Non-pigmented ciliary epithelial cell (primary cell): Measurements from ENCODE around the gene TANGO6.

Source experiments
- DNase-seq: peaks from one replicate; pipeline ENCODE4 v3.0.0-alpha.2; 2010; ENCODE audit warnings: low read depth

TANGO6 gene

DNA sequence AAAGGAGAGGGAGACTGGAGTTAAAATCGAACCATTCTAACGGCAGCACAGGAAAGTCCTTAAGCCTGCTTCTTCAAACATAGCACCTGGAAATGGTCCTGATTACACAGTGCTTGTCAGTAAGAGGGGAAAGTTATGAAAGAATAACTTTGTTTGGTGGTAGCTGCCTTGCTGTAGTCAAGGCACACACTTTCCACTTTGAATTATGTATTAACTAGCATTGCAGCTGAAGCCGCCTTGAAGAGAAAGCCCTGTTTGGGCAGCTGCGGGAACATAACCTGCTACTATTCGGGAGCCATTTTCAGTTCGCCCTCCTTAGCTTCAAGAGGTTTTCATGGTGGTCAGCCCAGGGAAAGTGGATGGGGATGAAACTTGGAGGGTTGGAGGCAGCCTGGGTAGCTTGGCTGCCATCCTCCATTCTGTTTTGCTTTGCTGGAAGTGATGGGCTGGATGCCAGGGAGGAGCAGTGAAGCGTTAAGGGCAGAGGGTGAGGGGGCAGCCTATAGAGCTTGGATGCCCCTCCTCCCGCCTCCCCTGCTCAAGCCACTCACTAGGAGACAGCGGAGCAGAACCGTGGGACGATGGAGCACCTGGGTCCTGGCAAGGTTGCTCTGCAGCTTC is 256.9 kb downstream of the TANGO6 start:
- DNase-seq: no peak

DNA sequence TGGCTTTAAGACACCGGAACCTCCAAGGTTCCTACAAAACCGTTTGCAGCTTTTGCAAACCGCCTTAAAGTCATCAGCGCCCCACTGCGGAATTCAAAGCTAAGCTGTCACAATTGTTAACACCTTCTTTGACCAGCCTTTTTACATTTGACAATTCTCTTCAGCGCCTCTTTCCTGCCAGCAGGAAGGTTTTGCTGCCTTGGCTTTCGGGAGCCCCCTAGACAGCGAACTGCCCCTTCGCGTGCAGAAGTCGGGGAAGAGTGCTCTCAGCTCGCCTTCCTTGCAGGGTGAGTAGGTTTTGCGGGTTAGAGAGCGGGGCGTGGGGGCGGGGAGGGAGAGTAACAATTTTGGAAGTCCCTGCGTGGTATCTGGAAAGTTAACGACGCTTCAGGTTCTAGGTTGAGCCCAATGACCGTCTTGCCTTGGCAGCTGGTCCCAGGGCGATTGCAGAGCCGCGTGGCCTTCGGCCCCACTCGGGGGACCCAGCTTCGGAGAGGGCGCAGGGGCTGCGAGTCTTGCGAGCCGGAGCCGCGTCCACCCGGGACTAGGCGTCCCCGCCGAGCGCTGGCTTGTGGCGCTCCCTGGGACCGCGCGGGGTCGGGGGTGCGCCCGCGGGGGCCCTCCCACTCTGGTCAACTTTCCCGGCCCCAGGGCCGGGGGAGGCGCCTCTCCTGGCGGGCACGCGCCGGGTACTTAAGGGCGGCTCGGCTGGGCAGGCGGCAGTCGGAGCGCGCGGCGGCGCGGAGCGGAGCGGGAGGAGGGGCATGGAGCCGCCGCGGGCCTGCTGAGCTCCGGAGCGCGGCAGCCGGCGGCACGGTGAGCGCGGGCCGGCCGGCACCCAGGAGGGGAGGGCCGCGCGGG is 262.4 kb downstream of the TANGO6 start, which contains the start of gene HAS3:
Gene HAS3, plus strand, starts transcription at position 153 of the 861 bp plus-strand sequence. CDS start 3,743 bp downstream, outside the sequence.
- DNase-seq: no peak

DNA sequence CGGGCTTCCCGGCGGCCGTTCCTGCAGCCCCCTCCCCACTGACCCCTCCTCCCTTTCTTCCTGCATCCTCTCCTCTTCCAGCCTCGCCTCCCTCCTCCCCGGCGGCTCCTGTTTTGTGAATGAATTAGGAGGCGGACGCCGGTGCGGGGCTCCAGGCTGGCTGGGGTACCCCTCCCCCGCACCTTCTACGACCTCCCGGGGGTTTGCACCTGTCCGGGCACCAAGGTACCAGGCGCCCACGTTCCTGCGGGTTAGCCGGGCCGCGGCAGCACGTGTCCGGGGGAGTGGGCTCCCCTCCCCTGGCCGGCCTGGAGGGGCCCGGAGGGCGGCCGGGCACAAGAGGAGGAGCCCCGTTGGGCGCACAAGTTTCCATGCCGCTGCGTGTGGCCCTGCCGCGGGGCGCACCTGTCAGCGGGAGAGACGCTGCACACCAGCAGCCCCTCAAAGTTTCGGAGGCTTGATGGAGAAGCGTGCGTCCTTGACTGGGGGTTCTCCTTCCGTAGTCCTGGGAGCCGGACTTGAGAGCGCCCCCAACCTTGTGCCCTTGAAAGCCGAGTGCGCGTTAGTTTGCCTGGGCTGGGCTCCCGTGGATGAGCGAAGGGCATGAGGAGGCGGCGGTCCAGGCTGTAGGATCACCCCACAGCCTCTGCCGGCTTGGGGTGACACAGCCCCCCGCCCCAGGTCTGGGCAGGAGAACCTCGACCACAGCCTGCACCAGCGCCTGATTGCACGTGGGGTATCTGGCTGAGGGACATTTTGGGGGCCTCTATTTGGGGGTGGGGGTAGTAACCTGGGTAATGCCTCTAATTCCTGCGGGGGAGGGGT is 263.4 kb downstream of the TANGO6 start:
- no peak for DNase-seq

DNA sequence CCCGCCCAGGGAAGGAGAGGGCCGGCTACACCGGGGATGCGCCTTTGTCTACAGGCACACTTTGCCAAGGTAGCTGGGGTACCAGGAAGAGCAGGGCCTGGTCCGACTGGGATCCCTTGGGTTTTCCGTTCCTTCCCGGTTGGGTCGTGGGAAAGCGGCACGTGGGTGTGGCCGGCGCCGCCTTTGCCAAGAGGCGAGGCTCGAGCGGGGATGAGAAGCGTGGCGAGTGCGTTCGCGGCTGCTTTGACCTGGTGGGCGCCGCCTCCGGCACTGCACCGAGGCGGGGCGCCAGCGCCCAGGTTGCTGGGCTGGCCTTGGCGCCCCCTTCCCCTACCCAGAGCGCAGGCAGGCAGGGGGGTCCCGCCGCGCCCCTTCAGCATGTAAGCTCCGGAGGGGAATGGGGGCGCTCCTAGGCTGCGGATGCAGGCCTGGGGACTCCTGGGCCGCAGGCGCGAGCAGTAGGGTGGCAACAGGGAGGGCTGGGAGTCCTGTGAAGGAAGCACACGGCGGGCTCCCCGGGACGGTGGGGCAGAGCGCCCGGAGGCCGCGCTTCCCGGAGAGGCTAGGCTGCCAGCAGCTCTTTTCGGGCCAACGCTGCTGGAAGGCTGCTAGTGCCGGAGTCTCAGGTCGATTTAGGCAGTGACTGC is 264.1 kb downstream of the TANGO6 start:
- no peak for DNase-seq

DNA sequence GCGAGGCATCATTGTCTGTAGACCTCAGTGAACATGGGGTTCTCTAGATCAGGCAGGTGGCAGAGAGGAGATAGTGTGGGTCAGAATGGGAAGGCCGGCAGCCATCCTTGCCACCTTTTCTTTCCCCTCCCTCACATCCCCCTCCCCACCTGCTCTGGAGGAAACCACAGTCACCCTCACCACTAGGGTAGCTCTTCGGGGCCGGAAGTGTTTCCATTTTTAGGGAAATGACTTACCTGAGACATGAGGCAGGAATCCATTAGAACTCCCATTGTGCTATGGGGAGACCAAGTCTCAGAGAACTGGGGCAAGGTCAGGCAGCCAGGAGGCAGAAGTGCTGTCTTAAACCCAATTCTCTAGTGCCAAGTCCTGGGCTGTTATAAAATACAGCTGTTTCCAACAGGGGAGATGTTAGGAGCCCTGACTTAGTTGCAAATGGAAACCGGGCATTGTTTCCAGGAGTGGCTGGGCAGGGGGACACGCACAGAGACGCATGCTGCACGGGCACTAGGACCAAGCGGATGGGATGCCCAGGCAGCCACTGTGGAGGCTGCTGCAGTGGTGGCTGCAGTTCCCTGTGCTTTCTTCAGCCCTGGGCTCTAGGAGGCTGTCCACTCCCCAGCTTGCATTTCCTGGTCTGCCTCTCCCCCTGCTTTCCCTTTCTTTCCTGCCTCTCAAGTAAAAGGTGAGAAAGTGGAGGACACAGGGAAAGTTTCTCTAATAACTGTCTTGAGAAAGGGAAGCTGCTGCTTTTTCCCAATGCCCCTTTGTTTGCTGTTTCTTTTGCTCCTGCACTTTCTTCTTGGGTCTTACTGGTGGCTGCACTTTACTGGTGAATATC is 265.0 kb downstream of the TANGO6 start:
- DNase-seq: no peak

DNA sequence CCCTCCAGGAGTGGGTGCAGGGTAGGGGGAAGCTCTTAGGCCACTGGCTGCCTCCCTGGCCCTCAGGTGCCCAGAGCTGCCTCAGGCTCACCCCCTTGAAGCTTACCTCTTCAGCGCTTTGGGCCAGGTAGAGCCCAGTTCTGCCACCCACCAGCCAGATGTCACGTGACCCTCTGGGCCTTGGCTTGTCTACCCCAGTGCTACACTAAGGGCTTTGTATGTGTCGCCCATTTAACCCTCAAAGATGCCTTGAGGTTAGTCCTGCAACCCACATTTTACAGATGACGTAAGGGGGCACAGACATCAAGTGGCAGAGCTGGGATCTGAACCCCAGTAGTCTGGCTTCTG is 265.5 kb downstream of the TANGO6 start:
- DNase-seq: no peak

DNA sequence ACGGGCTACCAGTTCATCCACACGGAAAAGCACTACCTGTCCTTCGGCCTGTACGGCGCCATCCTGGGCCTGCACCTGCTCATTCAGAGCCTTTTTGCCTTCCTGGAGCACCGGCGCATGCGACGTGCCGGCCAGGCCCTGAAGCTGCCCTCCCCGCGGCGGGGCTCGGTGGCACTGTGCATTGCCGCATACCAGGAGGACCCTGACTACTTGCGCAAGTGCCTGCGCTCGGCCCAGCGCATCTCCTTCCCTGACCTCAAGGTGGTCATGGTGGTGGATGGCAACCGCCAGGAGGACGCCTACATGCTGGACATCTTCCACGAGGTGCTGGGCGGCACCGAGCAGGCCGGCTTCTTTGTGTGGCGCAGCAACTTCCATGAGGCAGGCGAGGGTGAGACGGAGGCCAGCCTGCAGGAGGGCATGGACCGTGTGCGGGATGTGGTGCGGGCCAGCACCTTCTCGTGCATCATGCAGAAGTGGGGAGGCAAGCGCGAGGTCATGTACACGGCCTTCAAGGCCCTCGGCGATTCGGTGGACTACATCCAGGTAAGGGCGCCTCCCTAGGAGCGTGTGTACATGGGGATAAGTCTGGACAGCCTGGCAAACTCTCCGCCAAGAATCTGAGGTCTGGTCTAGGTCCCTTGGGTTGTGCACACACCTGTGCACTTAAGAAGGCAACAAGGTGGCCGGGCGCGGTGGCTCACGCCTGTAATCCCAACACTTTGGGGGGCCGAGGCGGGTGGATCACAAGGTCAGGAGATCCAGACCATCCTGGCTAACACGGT is 266.3 kb downstream of the TANGO6 start:
- no peak for DNase-seq

DNA sequence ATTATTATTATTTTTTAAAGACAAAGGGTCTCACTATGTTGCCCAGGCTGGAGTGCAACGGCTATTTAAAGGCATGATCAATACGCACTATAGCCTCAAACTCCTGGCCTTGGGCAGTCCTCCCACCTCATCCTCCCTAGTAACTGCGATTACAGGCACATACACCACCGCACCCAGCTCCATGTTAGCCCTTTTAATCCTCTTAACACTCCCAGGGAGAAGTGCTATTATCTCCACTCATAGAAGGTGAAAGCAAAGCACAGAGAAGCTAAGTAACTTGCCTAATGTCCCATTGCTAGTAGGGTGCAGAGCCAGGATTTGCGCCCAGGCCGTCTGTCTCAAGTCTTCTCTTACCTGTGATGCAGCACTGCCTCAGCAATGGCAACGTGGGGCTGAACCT is 267.1 kb downstream of the TANGO6 start:
- no peak for DNase-seq

DNA sequence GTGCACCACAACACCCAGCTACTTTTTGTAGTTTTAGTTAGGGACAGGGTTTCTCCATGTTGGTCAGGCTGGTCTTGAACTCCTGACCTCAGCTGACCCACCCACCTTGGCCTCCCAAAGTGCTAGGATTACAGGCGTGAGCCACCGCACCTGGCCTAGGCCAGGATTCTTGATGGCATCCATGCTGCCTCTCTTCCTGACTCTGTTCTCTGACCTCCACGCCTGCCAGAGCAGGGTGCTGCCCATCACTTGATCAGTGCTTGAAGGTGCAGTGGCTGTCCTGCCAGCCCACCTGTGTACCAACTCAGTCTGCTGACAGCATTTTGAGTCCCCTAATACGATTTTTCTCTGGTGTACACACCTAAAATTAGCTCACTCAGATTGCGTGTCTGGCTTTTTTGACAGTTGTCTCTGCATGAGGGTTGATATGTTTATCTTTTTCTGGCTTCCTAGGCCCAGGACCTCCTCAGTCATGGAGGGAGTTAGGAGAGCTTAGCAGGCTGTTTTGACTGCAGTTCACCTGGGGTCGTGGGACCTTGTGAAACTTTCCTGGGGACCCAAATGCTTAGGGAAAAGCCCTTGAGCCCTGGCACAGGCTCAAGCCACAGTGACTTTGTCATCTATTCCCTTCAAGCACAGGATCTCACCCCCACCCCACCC is 268.0 kb downstream of the TANGO6 start:
- DNase-seq: no peak

DNA sequence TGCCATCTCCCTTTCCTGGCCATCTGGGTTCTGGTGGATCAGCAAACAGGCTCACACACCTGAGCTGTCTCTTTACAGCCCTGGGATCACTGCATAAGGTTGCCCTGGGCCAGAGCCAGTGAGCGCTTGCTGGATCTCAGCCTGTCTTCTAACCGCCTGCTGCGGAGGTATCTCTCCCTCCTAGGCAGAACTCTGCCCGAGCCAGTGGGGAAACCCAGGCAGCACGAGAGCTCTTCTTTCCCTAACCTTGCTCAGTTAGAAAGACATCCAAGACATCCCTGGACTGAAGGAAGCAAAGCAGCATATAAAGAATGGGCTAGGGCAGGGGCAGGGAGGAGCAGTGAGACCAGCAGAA is 268.5 kb downstream of the TANGO6 start:
- DNase-seq: no peak

DNA sequence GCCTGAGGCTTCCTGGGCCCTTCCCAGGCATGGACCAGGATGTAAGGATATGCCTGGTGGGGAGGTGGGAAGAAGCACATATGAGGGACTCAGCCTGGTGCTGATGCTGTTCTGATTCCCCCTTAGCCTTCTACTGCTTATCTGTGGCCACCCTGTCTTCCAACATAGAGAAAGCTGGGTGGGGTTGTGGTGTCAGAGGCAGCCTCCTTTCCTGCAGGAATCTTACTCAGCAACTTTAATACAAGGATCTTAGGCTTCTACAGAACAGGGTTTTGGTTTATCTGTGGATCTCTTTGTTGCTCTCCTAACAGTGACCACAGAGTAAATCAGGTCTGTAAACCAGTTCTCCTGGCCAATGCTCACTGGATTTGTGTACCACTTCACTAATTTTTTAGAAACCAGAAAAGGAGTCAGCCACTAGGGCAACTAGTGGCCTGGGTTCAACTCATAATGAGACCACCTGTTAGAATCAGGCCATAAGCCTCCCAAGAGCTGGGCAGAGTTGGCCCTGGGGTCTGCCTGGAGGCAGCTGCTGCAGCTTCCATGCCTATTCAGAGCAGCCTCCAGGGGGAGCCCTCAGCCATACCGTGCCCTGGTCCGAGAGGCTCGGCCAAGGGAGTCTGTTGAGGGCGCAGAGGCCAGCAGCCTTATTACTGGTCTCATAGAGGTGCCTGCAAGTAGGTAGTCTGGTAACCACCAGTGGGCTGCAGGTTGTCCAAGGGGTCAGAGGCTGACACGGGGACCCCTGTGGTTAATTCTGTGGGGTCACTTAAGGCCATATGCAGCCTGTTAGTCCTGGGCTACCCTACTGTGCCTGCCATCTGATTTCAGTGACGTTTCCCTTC is 269.2 kb downstream of the TANGO6 start:
- no peak for DNase-seq

DNA sequence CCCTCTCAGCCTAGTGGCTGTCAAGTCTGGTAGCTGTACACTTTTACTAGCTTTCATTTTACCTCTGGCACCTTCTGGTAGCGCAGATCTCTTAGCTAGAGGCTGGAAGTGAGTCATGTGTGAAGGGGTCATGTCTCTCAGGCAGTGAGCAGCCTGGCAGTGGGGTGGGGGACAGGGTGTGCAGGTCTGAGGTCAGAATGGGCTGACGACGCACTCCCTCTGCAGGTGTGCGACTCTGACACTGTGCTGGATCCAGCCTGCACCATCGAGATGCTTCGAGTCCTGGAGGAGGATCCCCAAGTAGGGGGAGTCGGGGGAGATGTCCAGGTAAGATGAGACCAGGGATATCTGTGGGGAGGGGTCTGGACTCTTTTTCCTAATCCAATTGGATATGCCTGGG is 269.9 kb downstream of the TANGO6 start:
- no peak for DNase-seq

DNA sequence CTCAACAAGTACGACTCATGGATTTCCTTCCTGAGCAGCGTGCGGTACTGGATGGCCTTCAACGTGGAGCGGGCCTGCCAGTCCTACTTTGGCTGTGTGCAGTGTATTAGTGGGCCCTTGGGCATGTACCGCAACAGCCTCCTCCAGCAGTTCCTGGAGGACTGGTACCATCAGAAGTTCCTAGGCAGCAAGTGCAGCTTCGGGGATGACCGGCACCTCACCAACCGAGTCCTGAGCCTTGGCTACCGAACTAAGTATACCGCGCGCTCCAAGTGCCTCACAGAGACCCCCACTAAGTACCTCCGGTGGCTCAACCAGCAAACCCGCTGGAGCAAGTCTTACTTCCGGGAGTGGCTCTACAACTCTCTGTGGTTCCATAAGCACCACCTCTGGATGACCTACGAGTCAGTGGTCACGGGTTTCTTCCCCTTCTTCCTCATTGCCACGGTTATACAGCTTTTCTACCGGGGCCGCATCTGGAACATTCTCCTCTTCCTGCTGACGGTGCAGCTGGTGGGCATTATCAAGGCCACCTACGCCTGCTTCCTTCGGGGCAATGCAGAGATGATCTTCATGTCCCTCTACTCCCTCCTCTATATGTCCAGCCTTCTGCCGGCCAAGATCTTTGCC is 271.1 kb downstream of the TANGO6 start:
- no peak for DNase-seq

DNA sequence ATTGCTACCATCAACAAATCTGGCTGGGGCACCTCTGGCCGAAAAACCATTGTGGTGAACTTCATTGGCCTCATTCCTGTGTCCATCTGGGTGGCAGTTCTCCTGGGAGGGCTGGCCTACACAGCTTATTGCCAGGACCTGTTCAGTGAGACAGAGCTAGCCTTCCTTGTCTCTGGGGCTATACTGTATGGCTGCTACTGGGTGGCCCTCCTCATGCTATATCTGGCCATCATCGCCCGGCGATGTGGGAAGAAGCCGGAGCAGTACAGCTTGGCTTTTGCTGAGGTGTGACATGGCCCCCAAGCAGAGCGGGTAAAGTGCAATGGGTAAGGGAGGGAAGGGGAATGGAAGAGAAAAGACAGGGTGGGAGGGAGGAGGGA is 271.6 kb downstream of the TANGO6 start:
- no peak for DNase-seq

DNA sequence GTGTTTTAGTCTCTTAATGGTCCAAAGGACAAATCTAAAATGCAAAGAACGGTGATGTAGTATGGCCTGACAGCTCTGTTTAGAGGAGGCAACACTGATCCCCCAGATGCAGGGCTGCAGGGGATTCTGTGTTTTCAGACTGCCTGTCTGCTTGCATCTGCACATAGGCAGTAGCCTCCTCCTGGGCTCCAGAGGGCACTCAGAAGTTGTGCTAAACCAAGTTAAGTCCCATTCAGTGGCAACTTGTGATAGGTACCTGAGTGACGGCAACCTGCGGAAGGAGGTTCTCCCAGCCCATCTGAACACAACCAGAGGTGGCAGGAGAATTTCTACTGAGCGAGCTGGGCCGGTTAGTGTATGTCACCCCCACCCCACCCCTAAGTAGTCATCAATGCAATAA is 272.0 kb downstream of the TANGO6 start:
- no peak for DNase-seq

DNA sequence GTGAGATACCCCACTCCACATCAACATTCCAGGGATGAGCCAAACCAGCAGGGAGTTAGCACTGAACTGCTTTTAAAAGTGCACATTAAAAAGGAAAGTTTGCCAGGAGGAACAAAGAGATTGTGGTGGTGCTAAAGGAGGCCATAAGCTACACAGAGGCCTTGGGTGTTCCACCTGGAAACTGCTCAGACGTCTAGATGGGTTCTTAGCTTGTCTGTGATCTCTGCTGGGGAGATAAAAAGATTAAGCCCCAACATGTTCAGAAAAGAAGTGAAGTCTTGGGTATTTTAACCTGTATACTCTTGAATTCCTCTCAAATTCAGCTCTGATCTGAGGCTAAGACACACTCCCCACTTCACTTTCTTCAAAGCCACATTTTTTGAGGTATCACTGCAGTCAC is 272.5 kb downstream of the TANGO6 start:
- no peak for DNase-seq

DNA sequence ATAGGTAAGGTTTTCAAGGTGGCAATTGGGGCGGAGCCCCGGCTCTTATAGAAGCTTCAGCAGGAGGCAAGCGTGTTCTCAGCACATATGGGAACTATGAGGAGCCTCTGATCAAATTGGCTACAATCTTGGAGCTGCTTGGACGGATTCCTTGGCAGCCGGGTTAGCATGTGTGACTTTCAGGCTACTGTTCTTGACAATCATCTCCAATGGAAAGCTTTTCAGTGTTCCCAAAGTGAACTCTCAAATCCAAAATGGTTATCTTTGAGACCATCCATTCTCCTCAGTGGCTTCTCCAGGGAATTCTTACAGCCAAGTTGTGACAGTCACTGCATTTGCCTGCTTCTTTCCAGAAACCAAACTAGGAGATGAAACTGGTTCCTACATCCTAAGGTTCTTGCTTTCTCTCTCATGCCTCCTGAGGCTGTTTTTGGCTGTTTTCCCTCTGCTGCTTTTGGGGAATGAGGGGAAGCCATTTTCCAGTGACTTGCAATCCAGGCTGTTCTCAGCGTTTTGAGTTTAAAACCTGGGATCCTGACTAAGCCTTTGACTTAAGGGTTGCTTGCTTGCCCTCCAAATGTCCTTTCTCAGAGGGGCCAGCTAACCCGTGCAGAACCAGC is 273.0 kb downstream of the TANGO6 start:
- DNase-seq: no peak

DNA sequence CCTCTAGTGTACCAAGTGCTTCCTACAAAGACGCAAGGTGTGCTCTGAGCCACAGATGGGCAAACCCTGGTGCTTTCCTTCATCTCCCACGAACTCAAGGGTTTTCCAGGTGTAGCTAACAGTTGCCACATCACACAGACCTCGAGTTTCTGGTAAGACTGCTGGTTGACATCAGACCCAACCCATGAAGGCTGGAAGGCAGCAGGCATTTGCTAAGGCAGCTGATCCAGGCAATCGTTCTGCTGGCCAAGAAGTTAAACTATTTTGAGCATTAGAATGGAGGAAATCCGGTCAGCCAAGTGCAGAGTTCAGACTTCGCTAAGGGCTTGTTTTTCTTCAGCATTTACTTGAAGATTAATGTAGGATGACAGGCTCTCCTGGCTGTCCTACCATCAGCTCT is 273.6 kb downstream of the TANGO6 start:
- no peak for DNase-seq
